GM19043 (cell line): ENCODE results near the gene RBM44.
"Not testable (repeated sequence)": the region's sequence is repeated elsewhere in the genome, so short reads cannot be mapped to it uniquely, and the experiment has no call there.

Source experiments
- ATAC-seq: cut with Tn5 transposase; IDR thresholded peaks from one replicate; pipeline ENCODE4 v1.9.1; 2021; ENCODE audit warnings: low read depth; ENCODE audit not compliant: unreplicated experiment

Gene RBM44

GRCh38 chr2:237798236-237799059 is at the start of gene RBM44:
TSS of gene RBM44 (plus strand) at chr2:237798779. CDS start at chr2:237813610, 14,831 bp downstream.
- no peak for ATAC-seq

GRCh38 chr2:237749002-237749401 is 49.6 kb upstream of the RBM44 start:
- no peak for ATAC-seq

- ATAC-seq = no peak
These were observed 48.6 kb upstream of the RBM44 start for GRCh38 chr2:237749961-237750360.

GRCh38 chr2:237750441-237750840 is 48.1 kb upstream of the RBM44 start:
- not testable (repeated sequence) for ATAC-seq

- ATAC-seq = peak; percentile 99
These were observed 45.8 kb upstream of the RBM44 start for GRCh38 chr2:237752761-237753165.

GRCh38 chr2:237754182-237754581 is 44.4 kb upstream of the RBM44 start:
- no peak for ATAC-seq

- no peak for ATAC-seq
These were observed 43.8 kb upstream of the RBM44 start for GRCh38 chr2:237754626-237755248.

- ATAC-seq = no peak
These were observed 41.0 kb upstream of the RBM44 start for GRCh38 chr2:237757616-237758015.

- no peak for ATAC-seq
These were observed 40.4 kb upstream of the RBM44 start for GRCh38 chr2:237758185-237758584.

GRCh38 chr2:237759176-237759575 is 39.4 kb upstream of the RBM44 start:
- ATAC-seq = no peak

- ATAC-seq = no peak
These were observed 37.8 kb upstream of the RBM44 start for GRCh38 chr2:237760506-237761502.

- ATAC-seq = not testable (repeated sequence)
These were observed 36.0 kb upstream of the RBM44 start for GRCh38 chr2:237762291-237763182.

- ATAC-seq = no peak
These were observed 34.8 kb upstream of the RBM44 start for GRCh38 chr2:237763812-237764211.

GRCh38 chr2:237765122-237765521 is 33.5 kb upstream of the RBM44 start:
- not testable (repeated sequence) for ATAC-seq

- ATAC-seq = no peak
These were observed 32.7 kb upstream of the RBM44 start for GRCh38 chr2:237765875-237766274.

GRCh38 chr2:237766340-237766739 is 32.2 kb upstream of the RBM44 start:
- ATAC-seq = no peak

GRCh38 chr2:237772513-237772912 is 26.1 kb upstream of the RBM44 start:
- no peak for ATAC-seq

- no peak for ATAC-seq
These were observed 24.8 kb upstream of the RBM44 start for GRCh38 chr2:237773826-237774225.

GRCh38 chr2:237774811-237775553 is 23.6 kb upstream of the RBM44 start:
- no peak for ATAC-seq
